Stimulated activated CD4-positive, alpha-beta T cell treated with anti-CD3 and anti-CD28 coated beads, Interleukin-2, amount 100 ng/mL, for 48 hours (primary cell): Measurements from ENCODE around the gene CDSN.
A peak's percentile ranks its signal among the peaks of the same experiment; 100 is the strongest.
"Not testable (repeated sequence)": the region's sequence is repeated elsewhere in the genome, so short reads cannot be mapped to it uniquely, and the experiment has no call there.

Source experiments
- DNase-seq, 2 donors: peaks; one replicate each; pipeline ENCODE4 v3.0.0-alpha.2; 2020

CDSN gene

GRCh38 chr6:31081872-31082271 is 38.4 kb downstream of the CDSN start:
- no peak for DNase-seq

- peak; percentile 62 to 68 for DNase-seq
These were observed 40.5 kb downstream of the CDSN start for GRCh38 chr6:31079656-31080261.

- DNase-seq, result no peak
These were observed 43.6 kb downstream of the CDSN start for GRCh38 chr6:31076611-31077010.

- no peak for DNase-seq
These were observed 44.7 kb downstream of the CDSN start for GRCh38 chr6:31075528-31075927.

GRCh38 chr6:31074401-31074800 is 45.8 kb downstream of the CDSN start:
- no peak for DNase-seq

DNA sequence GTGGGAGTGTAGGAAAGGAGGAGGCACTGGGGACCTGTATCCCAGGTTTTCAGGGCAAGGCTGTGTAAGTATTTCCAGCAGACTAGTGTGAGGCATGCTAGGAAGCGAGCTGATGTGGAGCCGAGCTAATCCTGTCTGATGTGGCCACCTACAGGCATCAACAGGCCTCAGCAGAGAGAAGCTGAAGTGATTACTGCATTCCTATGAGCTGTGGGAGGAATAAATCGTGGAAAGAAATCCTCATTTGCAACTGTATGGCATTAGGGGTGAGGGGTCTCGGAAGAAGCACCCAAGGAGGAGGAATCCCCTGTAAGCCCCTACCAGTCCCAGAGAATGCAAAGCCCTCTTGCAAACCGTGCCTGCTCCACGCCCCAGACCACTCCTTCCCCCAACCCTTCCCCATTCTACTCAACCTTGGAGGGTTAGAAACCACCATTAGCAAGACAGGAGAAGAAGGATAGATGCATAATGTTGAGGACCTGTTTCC is 49.5 kb downstream of the CDSN start:
- DNase-seq, result no peak

- peak; percentile 61 to 71 for DNase-seq
These were observed 51.4 kb downstream of the CDSN start for GRCh38 chr6:31068669-31069340.

GRCh38 chr6:31067891-31068668 is 52.2 kb downstream of the CDSN start:
- not testable (repeated sequence) for DNase-seq

DNA sequence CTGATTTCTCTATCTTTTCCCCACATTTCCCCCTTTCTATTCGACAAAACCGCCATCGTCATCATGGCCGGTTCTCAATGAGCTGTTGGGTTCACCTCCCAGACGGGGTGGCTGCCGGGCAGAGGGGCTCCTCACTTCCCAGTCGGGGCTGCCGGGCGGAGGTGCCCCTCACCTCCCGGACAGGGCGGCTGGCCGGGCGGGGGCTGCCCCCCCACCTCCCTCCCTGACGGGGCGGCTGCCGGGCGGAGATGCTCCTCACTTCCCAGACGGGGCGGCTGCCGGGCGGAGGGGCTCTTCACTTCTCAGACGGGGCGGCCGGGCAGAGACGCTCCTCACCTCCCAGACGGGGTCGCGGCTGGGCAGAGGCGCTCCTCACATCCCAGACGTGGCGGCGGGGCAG is 53.2 kb downstream of the CDSN start:
- DNase-seq, result not testable (repeated sequence)

DNA sequence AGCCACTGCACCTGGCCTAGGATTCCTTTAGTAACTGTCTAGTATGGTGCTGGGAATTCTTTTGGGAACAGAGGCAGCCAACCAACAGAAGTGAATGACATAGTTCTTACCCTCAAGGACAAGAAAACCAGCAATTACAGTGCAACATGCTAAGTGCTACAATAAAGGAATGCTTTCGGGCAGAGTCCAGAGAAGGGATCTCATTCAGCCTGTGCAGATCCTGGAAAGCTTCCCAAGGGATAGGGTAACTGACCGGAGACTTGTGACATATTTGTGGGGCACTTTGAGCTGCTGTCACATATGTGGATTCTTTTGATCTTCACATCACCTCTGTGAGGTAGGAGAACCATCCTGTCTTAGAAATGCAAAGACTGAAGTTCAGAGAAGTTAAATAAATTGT is 54.7 kb downstream of the CDSN start:
- DNase-seq, result no peak
